Activated CD4-positive, alpha-beta T cell treated with anti-CD3 and anti-CD28 coated beads, Interleukin-2, amount 10 ng/mL, durations not matched to agents 7 days and 5 days (primary cell): Measurements from ENCODE around the gene ISCA2. TPM values are rescaled to one million over a fixed set of nuclear protein-coding genes. Genes with fewer than 3 reads are reported as not detected.

Experiments used
- CTCF ChIA-PET: fragments of 350-600 bp; sonication (Branson Sonifier 250); formaldehyde crosslinking; loops from one replicate; lab custom pipeline; 2021; ENCODE audit warnings: antibody characterized with exemption; lab: Charles Lee
- POLR2A ChIA-PET: fragments of 350-600 bp; sonication (Branson Sonifier 250); formaldehyde crosslinking; loops from one replicate; lab custom pipeline; 2021; ENCODE audit warnings: antibody characterized with exemption; lab: Charles Lee
- DNase-seq: peaks from one replicate; pipeline ENCODE4 v3.0.0-alpha.2; 2020
- H3K27ac Mint-ChIP-seq: one replicate; pipeline ENCODE4 v1.8.0; 2021; ENCODE audit warnings: mild to moderate bottlenecking, moderate library complexity, mixed read lengths
- H3K27me3 Mint-ChIP-seq: one replicate; pipeline ENCODE4 v1.8.0; 2021; ENCODE audit warnings: mixed read lengths
- H3K36me3 Mint-ChIP-seq: one replicate; pipeline ENCODE4 v1.8.0; 2021; ENCODE audit warnings: low read depth, mixed read lengths
- H3K4me1 Mint-ChIP-seq: one replicate; pipeline ENCODE4 v1.8.0; 2021; ENCODE audit warnings: mixed read lengths
- H3K4me3 Mint-ChIP-seq: one replicate; pipeline ENCODE4 v1.8.0; 2021; ENCODE audit warnings: mild to moderate bottlenecking, moderate library complexity, mixed read lengths
- H3K9me3 Mint-ChIP-seq: one replicate; pipeline ENCODE4 v1.8.0; 2021; ENCODE audit warnings: mixed read lengths
- total RNA-seq, 2 experiments: library from RNA; stranded (reverse); gene quantifications; one replicate each; pipeline ENCODE4 v1.2.3, GENCODE V29; 2021

The ISCA2 gene
- total RNA-seq, 2 experiments from 2014 or later, result 30.1 to 30.4 TPM

DNA sequence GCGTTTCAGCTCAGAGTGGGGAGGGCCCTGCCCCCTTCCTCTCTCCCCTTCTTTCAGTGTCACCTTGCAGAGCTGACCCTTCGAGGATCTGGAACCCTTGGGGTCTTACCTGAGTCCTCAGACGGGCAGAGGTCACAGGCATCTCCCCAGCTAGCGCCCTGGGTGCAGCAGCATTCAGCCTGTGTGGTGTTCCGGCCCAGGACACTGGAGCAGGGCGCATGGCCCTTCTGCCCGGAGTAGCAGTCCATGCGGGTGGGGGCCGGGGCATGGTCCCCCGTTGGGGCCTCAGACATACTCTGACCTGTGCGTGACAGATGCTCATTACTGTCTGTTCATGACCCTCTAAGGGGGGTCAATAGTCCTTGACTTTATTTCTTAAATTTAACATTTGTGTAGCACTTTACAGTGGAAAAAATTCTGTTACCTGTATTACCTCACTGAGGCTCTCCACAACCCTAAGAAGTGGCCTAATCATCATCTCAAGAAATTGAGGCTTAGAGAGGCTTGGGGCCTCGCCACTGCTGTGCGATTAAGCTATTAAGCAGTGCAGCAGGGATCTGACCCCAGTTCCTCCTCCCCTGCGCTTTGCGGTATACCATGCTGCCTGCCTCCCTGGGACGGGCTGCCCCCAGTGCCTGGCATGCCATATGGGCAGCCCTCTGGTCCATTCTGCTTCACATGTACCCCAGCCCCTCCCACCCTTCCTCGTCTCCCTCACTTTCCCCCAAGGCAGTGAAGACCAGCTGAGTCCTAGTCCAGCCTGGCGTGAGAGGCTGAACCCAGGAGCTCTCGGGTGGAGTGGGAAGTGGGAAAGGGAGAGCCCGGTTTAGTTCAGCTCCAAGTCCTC, 11.5 kb downstream of the ISCA2 start:
- Mint-ChIP-seq H3K4me3 (no peak overlapping the region), H3K36me3 (no peaks in the 10 kb centered on the region), H3K27me3 (peaks cover 3% of the 10 kb centered on the region), H3K4me1 (peaks cover 8% of the 10 kb centered on the region), H3K27ac (no peak overlapping the region), H3K9me3 (no peaks in the 10 kb centered on the region)
- POLR2A ChIA-PET, result no interaction called here
- CTCF ChIA-PET, result no interaction called here
- DNase-seq, result no peak

DNA sequence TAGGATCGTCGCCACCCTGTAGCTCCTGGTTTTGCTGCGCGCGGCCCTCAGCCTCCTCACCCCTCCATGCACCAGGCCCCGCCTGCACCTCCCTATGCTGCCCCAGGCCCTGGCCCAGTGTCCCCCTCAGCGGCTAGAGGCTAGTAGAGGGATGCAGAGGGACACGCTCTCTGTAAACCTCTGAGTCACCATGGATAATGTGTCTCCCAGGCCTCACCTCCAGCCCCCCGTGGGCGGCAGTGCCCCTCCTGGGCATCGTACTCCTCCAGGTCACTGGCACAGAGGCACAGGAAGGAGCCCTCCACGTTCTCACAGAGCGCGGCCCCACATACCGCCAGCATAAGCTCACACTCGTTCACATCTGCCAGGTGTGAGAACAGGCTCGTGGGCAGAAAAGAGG, 12.3 kb downstream of the ISCA2 start:
- no peak for DNase-seq
- H3K27me3 Mint-ChIP-seq, result peaks cover 3% of the 10 kb centered on the region

DNA sequence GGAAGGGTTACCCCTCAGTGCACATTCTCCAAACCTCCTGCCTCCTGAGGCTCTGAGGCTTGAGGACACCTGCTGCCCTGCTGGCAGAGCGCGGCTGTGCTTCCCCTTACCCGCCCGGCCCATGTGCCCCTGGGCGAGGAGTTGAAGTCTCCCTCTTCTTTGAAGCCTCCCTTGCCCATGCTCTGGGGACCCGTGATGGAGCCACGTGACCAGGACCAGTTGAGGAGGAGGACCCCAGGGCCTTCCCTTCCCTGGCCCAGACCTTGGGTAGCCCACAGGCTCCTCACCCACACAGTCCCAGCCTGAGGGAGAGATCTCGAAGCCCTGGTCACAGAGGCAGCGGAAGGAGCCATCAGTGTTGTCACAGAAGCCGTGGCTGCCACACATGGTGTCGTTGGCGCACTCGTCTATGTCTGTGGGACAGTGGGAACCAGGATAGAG, 12.9 kb downstream of the ISCA2 start:
- Mint-ChIP-seq H3K9me3 (no peaks in the 10 kb centered on the region), H3K4me1 (peaks cover 8% of the 10 kb centered on the region), H3K27ac (no peak overlapping the region), H3K27me3 (peaks cover 3% of the 10 kb centered on the region), H3K36me3 (no peaks in the 10 kb centered on the region), H3K4me3 (no peak overlapping the region)
- ChIA-PET POLR2A (no interaction called here), CTCF (no interaction called here)
- no peak for DNase-seq

More for the DNA sequence above, 12.3 kb downstream of the ISCA2 start:
- H3K4me3 Mint-ChIP-seq, result no peak overlapping the region
- H3K9me3 Mint-ChIP-seq, result no peaks in the 10 kb centered on the region
- no peak overlapping the region for H3K27ac Mint-ChIP-seq
- peaks cover 8% of the 10 kb centered on the region for H3K4me1 Mint-ChIP-seq
- ChIA-PET POLR2A (no interaction called here), CTCF (no interaction called here)
- H3K36me3 Mint-ChIP-seq, result no peaks in the 10 kb centered on the region

DNA sequence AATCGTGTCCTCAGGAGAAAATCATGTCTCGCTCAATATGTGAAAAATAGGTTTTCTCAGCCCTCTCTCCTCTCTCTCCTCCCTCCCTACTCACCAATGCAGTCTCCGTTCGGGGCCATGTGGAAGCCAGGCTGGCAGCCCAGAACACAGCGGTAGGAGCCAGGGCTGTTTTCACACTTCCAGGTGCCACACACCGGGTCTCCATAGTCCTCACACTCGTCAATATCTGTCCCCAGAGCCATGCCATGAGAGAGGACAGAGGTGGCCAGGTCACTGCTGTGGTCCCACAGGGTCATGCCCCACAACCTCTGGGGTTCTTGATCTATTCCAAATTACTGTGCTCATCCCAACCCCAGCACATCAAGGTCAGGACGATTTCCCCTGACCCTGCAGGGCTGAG, 13.5 kb downstream of the ISCA2 start:
- Mint-ChIP-seq H3K9me3 (no peaks in the 10 kb centered on the region), H3K4me1 (peaks cover 3% of the 10 kb centered on the region), H3K36me3 (no peaks in the 10 kb centered on the region), H3K27me3 (peaks cover 3% of the 10 kb centered on the region), H3K4me3 (no peak overlapping the region), H3K27ac (no peak overlapping the region)
- ChIA-PET CTCF (no interaction called here), POLR2A (no interaction called here)
- DNase-seq, result no peak

DNA sequence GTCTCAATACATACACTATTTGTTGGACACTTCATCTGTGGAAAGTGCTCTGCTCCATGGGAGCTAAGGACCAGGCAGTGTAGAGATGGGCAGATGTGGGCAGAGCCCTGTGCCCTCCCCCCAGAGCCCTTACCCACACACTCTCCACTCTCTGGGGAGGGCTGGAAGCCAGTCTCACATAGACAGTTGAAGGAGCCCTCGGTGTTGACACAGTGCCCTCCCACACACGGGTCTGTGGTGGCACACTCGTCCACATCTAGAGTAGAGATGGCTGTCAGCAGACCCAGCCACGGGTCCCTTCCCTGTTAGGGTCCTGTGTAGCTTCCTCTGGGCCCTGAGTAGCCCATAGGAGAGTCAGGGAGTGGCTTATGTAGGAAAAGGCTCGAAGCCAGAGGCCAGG, 14.3 kb downstream of the ISCA2 start:
- Mint-ChIP-seq H3K27ac (no peak overlapping the region), H3K4me3 (no peak overlapping the region), H3K27me3 (peaks cover 8% of the 10 kb centered on the region), H3K36me3 (no peaks in the 10 kb centered on the region), H3K4me1 (no peaks in the 10 kb centered on the region), H3K9me3 (no peaks in the 10 kb centered on the region)
- ChIA-PET POLR2A (no interaction called here), CTCF (no interaction called here)
- no peak for DNase-seq

DNA sequence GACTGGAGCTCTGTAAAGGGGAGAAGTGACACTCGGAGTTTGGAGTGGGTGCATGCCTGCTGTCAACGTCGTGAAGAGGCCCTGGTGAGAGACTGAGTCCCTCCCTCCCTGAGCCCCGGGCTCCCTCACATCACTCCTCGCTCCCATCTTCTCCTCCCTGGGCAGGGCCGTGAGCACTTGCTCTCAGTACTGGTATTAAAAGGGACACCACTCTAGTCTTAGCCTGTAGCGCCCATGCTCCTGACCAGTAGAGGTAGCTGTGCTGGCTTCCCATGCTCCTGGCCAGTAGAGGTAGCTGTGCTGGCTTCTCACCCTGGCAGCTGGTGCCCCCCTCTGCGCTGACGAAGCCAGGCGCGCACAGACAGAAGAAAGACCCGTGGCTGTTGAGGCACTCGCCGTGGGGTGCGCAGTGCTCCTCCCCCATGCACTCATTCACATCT, 14.7 kb downstream of the ISCA2 start:
- ChIA-PET POLR2A (no interaction called here), CTCF (no interaction called here)
- DNase-seq, result no peak
- H3K27ac Mint-ChIP-seq, result no peak overlapping the region
- no peak overlapping the region for H3K4me3 Mint-ChIP-seq
- no peaks in the 10 kb centered on the region for H3K4me1 Mint-ChIP-seq
- H3K36me3 Mint-ChIP-seq, result no peaks in the 10 kb centered on the region
- no peaks in the 10 kb centered on the region for H3K9me3 Mint-ChIP-seq
- H3K27me3 Mint-ChIP-seq, result peaks cover 12% of the 10 kb centered on the region

DNA sequence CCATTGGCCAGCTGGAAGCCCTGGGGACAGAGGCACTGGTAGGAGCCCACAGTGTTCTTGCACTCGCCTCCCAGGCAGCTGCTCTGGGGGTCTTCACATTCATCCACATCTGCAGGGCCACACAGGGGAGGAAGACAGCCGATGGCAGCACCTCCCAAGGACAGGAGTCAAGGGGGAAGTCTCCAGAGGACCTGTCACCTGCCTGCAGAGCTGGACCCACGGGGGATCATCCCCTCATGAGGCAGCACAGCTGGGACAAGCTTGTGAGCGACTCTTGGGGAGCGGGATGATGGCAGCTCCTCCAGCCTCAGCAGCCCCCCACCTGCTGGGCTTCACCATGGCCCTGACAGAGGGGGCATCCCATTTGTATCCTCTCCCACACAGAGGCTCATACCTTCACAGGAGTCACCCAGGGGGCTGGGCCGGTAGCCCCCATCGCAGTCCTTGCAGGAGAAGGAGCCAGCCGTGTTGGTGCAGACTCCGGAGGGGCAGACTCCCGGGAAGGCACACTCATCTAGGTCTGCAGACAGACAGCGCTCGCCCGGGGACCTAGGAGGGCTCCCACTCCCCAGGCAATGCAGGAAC, 15.4 kb downstream of the ISCA2 start:
- DNase-seq, result no peak
- H3K27me3 Mint-ChIP-seq, result peaks cover 14% of the 10 kb centered on the region
- H3K27ac Mint-ChIP-seq, result no peak overlapping the region
- POLR2A ChIA-PET, result no interaction called here
- no peaks in the 10 kb centered on the region for H3K9me3 Mint-ChIP-seq
- H3K36me3 Mint-ChIP-seq, result no peaks in the 10 kb centered on the region
- CTCF ChIA-PET, result no interaction called here
- no peaks in the 10 kb centered on the region for H3K4me1 Mint-ChIP-seq
- no peak overlapping the region for H3K4me3 Mint-ChIP-seq

DNA sequence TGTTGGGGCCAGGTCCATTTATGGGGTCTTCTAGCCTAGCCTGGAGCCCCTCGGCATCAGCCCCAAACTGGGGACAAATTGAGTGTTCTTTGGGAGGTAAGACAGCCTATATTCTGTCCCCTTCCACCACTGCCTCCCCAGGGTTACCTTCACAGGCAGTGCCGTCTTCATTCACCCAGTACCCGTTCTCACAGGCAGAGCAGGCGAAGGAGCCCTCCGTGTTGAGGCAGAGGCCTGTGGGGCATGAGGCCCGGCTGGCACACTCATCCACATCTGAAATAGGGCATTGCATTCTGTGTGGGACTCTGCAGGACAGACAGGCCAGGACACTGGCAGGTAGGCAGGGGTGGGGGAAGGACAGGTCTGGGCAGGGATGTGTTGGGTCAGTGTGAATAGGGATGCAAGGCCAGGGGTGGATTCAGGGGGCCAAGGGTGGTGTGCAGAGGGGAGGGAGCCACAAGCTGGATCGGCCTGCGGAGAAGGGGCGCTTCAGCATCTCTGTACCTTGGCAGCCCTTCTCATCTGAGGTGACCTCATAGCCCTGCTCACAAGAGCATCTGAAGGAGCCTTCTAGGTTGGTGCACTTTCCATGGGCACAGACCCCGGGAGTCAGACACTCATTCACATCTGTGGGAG, 16.1 kb downstream of the ISCA2 start:
- ChIA-PET POLR2A (no interaction called here), CTCF (no interaction called here)
- Mint-ChIP-seq H3K36me3 (no peaks in the 10 kb centered on the region), H3K9me3 (no peaks in the 10 kb centered on the region), H3K4me1 (peaks cover 5% of the 10 kb centered on the region), H3K27me3 (peaks cover 22% of the 10 kb centered on the region), H3K27ac (no peak overlapping the region), H3K4me3 (no peak overlapping the region)
- no peak for DNase-seq

DNA sequence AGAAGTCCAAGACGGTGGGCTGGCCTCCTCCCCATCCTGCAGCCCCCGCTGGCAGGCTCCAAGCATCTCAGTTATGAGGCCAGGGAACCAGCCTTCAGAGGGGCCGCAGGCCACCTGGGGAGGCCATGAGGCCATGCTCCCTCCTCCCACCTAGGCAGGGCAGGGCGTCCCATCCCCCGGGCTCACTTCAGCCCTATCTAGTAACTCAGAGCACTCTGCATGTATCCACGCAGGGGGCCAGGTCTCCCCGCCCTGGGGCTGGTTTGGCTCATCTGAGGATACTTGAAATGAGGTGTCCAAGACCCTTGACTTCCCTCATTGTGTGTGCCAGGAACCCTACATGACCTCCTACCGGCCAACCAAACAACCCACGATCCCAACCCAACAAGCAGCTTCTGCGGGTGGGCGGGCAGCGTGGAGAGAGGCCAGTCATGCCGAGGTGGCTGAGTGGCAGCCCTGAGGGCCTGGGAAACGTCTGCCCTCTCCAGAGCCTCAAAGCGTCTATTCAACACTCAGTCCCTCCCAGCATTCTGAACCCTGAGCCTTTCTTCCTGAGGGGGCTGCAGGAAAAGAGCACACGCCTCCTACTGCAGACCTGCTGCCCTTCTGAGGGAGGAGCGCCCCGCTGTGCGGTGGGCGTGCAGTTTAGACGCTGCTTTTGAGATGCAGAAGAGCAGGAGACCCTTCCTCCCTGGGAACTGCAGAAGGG, 16.8 kb downstream of the ISCA2 start:
- Mint-ChIP-seq H3K4me1 (peaks cover 8% of the 10 kb centered on the region), H3K9me3 (no peaks in the 10 kb centered on the region), H3K27me3 (peaks cover 24% of the 10 kb centered on the region), H3K27ac (no peak overlapping the region), H3K4me3 (no peak overlapping the region), H3K36me3 (no peaks in the 10 kb centered on the region)
- DNase-seq, result no peak
- POLR2A ChIA-PET, result no interaction called here
- CTCF ChIA-PET, result interaction anchor here (0.6 to 1.0 kb wide), 2 partner anchors 8 to 576 kb away, joined by 3 to 4 read pairs; no protein-coding TSS in a partner anchor

DNA sequence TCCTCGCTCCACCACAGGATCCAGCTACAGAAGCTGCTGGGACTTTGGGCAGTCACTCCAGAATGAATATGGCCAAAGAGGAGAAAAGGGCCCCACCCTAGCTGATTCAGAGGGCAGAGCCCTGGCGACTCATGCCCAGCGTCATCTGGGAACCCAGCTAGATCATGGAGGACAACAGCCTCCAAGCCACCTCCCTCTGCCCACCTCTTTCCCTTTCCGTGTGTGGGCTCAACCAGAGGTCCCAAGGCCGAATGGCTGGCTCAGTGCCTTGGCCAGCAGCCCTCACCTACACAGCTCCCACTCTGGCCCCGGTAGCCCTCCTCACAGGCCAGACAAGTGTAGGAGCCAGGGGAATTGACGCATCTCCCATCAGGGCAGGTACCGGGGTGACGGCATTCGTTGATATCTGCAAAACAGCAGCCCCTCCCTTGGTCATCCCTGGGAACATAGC, 17.4 kb downstream of the ISCA2 start:
- H3K4me3 Mint-ChIP-seq, result no peak overlapping the region
- H3K4me1 Mint-ChIP-seq, result peaks cover 8% of the 10 kb centered on the region
- DNase-seq, result no peak
- POLR2A ChIA-PET, result no interaction called here
- H3K9me3 Mint-ChIP-seq, result no peaks in the 10 kb centered on the region
- CTCF ChIA-PET, result interaction anchor here (0.6 to 2.0 kb wide), 3 partner anchors 9 to 577 kb away, joined by 3 to 5 read pairs (median 4); no protein-coding TSS in a partner anchor
- peaks cover 24% of the 10 kb centered on the region for H3K27me3 Mint-ChIP-seq
- no peaks in the 10 kb centered on the region for H3K36me3 Mint-ChIP-seq
- H3K27ac Mint-ChIP-seq, result no peak overlapping the region

DNA sequence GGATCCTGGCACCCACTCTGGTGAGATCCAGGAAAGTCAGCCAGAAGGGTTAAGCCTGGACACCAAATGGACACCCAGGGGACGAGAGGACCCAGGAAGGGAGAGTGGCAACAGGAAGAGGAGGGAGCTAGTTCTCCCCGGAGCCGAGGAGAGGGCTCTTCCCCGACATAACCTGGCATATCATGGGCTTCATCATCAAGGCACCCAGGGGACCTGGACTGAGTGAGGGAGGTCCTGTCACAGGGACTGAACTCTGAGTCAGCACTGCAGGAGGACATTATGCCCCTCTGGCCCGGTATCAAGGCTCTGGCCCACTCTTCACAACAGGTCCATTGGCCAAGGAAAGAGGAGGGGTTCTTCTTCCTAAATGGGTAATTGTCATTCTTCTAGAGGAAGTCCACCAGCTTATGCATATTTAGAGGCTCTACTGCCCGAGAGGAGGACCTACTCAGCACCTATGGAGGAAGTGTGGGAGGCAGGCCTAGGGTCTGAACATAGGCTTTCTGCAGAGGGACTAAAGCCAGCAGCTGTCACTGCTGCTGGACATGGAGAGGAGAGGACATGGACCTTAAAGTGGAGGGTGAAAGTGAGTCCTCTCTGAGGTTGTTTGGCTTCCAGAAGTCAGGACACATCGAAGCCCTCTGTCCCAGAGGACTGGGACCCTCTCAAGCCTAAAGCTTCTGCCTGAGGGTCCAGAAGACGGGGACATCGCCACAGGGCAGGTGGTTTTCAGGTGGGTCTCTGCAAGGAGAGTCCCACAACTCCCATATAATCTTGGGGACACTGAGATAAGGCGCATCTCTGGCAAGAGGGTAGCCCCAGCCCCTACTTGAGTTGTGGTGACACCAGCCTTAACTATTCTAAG, 18.6 kb downstream of the ISCA2 start:
- peaks cover 24% of the 10 kb centered on the region for H3K27me3 Mint-ChIP-seq
- DNase-seq, result no peak
- ChIA-PET CTCF (interaction anchor here (2.0 kb wide), 1 partner anchor 14 kb away, joined by 5 read pairs; no protein-coding TSS in a partner anchor), POLR2A (no interaction called here)
- no peak overlapping the region for H3K27ac Mint-ChIP-seq
- no peak overlapping the region for H3K4me3 Mint-ChIP-seq
- no peaks in the 10 kb centered on the region for H3K9me3 Mint-ChIP-seq
- H3K36me3 Mint-ChIP-seq, result no peaks in the 10 kb centered on the region
- peaks cover 8% of the 10 kb centered on the region for H3K4me1 Mint-ChIP-seq

DNA sequence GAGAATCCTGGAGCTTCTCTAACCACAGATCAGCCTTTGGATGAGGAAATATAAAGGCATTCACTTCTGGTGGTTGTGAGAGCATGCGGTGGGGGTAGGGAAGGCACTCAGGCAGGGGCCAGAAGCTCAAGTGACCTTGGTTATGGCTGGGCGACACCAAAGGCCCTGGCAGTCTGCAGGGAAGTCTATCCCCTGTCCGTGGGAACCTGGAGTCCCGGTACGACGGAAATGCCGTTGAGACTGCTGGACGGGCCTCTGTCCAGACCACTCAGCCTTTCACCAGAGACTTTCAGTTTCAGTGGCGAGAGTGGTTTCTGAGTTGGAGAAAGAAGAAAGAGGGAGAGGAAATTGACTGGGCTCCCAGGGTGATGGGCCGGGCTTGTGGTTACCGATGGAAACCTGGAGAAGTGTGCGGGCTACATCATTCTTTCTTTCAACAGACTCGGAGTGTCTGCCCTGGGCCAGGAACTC, 20.9 kb downstream of the ISCA2 start:
- no peaks in the 10 kb centered on the region for H3K9me3 Mint-ChIP-seq
- no peak overlapping the region for H3K4me3 Mint-ChIP-seq
- no peak for DNase-seq
- no peaks in the 10 kb centered on the region for H3K36me3 Mint-ChIP-seq
- peaks cover 8% of the 10 kb centered on the region for H3K4me1 Mint-ChIP-seq
- ChIA-PET POLR2A (no interaction called here), CTCF (no interaction called here)
- H3K27ac Mint-ChIP-seq, result no peak overlapping the region
- H3K27me3 Mint-ChIP-seq, result peaks cover 25% of the 10 kb centered on the region
